Keratinocyte (primary cell): Measurements from ENCODE around the gene NR6A1. TPM values are rescaled to one million over a fixed set of nuclear protein-coding genes. Genes with fewer than 3 reads are reported as not detected.

Experiments
- DNase-seq: peaks from one replicate; pipeline ENCODE4 v3.0.0-alpha.2; 2011; ENCODE audit warnings: low read depth, missing footprints, low spot score
- FAIRE-seq: peaks from 2 replicates; lab custom pipeline; 2011; peaks lifted over from hg19 to GRCh38; lab: Jason Lieb, UNC
- H2AFZ ChIP-seq: 2 replicates; pipeline ENCODE4 v1.6.0; 2012; ENCODE audit warnings: low read length, control low read depth, inconsistent platforms; ENCODE audit not compliant: control insufficient read depth
- H3K27ac ChIP-seq: 2 replicates; pipeline ENCODE4 v1.5.1; 2011; ENCODE audit warnings: low read length; ENCODE audit not compliant: control insufficient read depth, insufficient read depth
- H3K27me3 ChIP-seq: 3 replicates; pipeline ENCODE4 v1.6.0; 2011; ENCODE audit warnings: low read length; ENCODE audit not compliant: control insufficient read depth, insufficient read depth; ENCODE audit errors: extremely low read depth
- H3K36me3 ChIP-seq, 2 experiments: 2 replicates in 1 of 2; 3 replicates in 1 of 2; pipeline ENCODE4 v1.5.1; 2011; ENCODE audit warnings: low read length in 2 of 2, mild to moderate bottlenecking in 1 of 2; ENCODE audit not compliant: control insufficient read depth in 2 of 2, insufficient read depth in 2 of 2; ENCODE audit errors: extremely low read depth in 1 of 2
- H3K4me1 ChIP-seq: 3 replicates; pipeline ENCODE4 v1.5.1; 2011; ENCODE audit warnings: low read length; ENCODE audit not compliant: control insufficient read depth, insufficient read depth; ENCODE audit errors: extremely low read depth
- H3K4me2 ChIP-seq: 3 replicates; pipeline ENCODE4 v1.6.0; 2011; ENCODE audit warnings: low read depth, low read length; ENCODE audit not compliant: control insufficient read depth, insufficient read depth; ENCODE audit errors: extremely low read depth
- H3K4me3 ChIP-seq, 3 experiments: fragments of 200-600 bp in 1 of 3; sonication (generic) in 1 of 3; 2 replicates in 2 of 3; 3 replicates in 1 of 3; pipeline ENCODE4 v1.5.1; 2011 to 2016; ENCODE audit warnings: low read length in 3 of 3, mild to moderate bottlenecking in 3 of 3, control low read depth in 2 of 3, inconsistent platforms in 1 of 3, low read depth in 1 of 3, mixed read lengths in 1 of 3, mixed run types in 1 of 3, moderate library complexity in 1 of 3; ENCODE audit not compliant: control insufficient read depth in 2 of 3, insufficient read depth in 2 of 3; ENCODE audit errors: extremely low read depth in 1 of 3
- H3K79me2 ChIP-seq: 2 replicates; pipeline ENCODE4 v1.6.0; 2012; ENCODE audit warnings: low read length; ENCODE audit not compliant: control insufficient read depth, insufficient read depth
- H3K9ac ChIP-seq: 3 replicates; pipeline ENCODE4 v1.6.0; 2011; ENCODE audit warnings: low read length; ENCODE audit not compliant: control insufficient read depth, insufficient read depth; ENCODE audit errors: extremely low read depth
- H3K9me1 ChIP-seq: 3 replicates; pipeline ENCODE4 v1.6.0; 2011; ENCODE audit warnings: low read length; ENCODE audit not compliant: control insufficient read depth, insufficient read depth; ENCODE audit errors: extremely low read depth
- H3K9me3 ChIP-seq: 2 replicates; pipeline ENCODE4 v1.5.1; 2012; ENCODE audit warnings: low read depth, low read length; ENCODE audit not compliant: control insufficient read depth
- H4K20me1 ChIP-seq: 3 replicates; pipeline ENCODE4 v1.6.0; 2011; ENCODE audit warnings: low read length; ENCODE audit not compliant: control insufficient read depth, insufficient read depth; ENCODE audit errors: extremely low read depth
- CTCF ChIP-seq, 3 experiments: IDR thresholded peaks in 1 of 3; conservative IDR thresholded peaks in 1 of 3; optimal IDR thresholded peaks in 1 of 3; 2 replicates in 2 of 3; 3 replicates in 1 of 3; pipeline versions ENCODE3 to v1.5.1; 2011; ENCODE audit warnings: low read length in 3 of 3, mild to moderate bottlenecking in 3 of 3, moderate library complexity in 2 of 3, control low read depth in 1 of 3, inconsistent platforms in 1 of 3; ENCODE audit not compliant: insufficient read depth in 2 of 3; ENCODE audit errors: extremely low read depth in 1 of 3
- EZH2 ChIP-seq: IDR thresholded peaks from one replicate; pipeline ENCODE4 v1.6.1; 2012; ENCODE audit warnings: inconsistent platforms, mild to moderate bottlenecking, low read length, moderate library complexity
- dilution Hi-C: fragments of 300-500 bp; cut with MboI; formaldehyde crosslinking; loops from one replicate; pipeline ENCODE4 v1.7.0; 2020; ENCODE audit warnings: low sequenced_read_pairs; ENCODE audit not compliant: extremely low pct_ligation_motif_present
- polyA plus RNA-seq, 5 experiments: library from polyadenylated mRNA; depleted of rRNA in 3 of 5; stranded (reverse) in 3 of 5; stranded (forward) in 1 of 5; unstranded in 1 of 5; fragments of >200 nt; gene quantifications; 1 replicate in 1 of 5; 2 replicates in 3 of 5; 3 replicates in 1 of 5; pipeline versions ENCODE4 v1.2.1 to v1.2.3, GENCODE V29; 2011 to 2012; ENCODE audit warnings: missing spikeins in 2 of 5, low read depth in 1 of 5, low replicate concordance in 1 of 5

The NR6A1 gene
- polyA plus RNA-seq, 1 donor (not counting 4 experiments of a cell fraction or from before 2014, with no cell fraction given) = 1.8 TPM

GRCh38 chr9:124513376-124513994, 257.6 kb downstream of the NR6A1 start:
- no peak overlapping the region for H2AFZ ChIP-seq
- no peaks in the 10 kb centered on the region for H3K79me2 ChIP-seq
- H4K20me1 ChIP-seq = no peaks in the 10 kb centered on the region
- no peaks in the 10 kb centered on the region for H3K4me1 ChIP-seq
- no peaks in the 10 kb centered on the region for H3K27me3 ChIP-seq
- H3K4me2 ChIP-seq = no peak overlapping the region
- no peaks in the 10 kb centered on the region for H3K9me3 ChIP-seq
- FAIRE-seq = no peak
- no peaks in the 10 kb centered on the region for H3K36me3 ChIP-seq
- no peaks in the 10 kb centered on the region for H3K9me1 ChIP-seq
- no peak overlapping the region for H3K27ac ChIP-seq
- DNase-seq = no peak
- H3K9ac ChIP-seq = no peak overlapping the region
- TF ChIP-seq CTCF (optimal IDR thresholded peaks at IDR 0.05 in 1 of 3, IDR thresholded peaks at IDR 0.05 in 1 of 3, conservative IDR thresholded peaks at IDR 0.05 in 1 of 3; ENCODE audit: extremely low read depth in 1 of 3, insufficient read depth in 2 of 3, low read length in 3 of 3) (no peak), EZH2 (no peak)
- dilution Hi-C loops = no loop called here
- no peak overlapping the region for H3K4me3 ChIP-seq

- Histone ChIP-seq H3K27me3 (no peaks in the 10 kb centered on the region), H3K9me1 (no peaks in the 10 kb centered on the region), H3K4me2 (no peak overlapping the region), H3K36me3 (no peaks in the 10 kb centered on the region), H3K4me1 (no peaks in the 10 kb centered on the region), H3K4me3 (no peak overlapping the region), H3K9ac (no peak overlapping the region), H4K20me1 (no peaks in the 10 kb centered on the region), H3K79me2 (no peaks in the 10 kb centered on the region), H2AFZ (no peak overlapping the region), H3K27ac (no peak overlapping the region), H3K9me3 (no peaks in the 10 kb centered on the region)
- DNase-seq = no peak
- no peak for FAIRE-seq
- TF ChIP-seq EZH2 (no peak), CTCF (optimal IDR thresholded peaks at IDR 0.05 in 1 of 3, IDR thresholded peaks at IDR 0.05 in 1 of 3, conservative IDR thresholded peaks at IDR 0.05 in 1 of 3; ENCODE audit: extremely low read depth in 1 of 3, insufficient read depth in 2 of 3, low read length in 3 of 3) (no peak)
- dilution Hi-C loops = no loop called here
These were observed 258.3 kb downstream of the NR6A1 start for GRCh38 chr9:124512806-124513204.
